ENCODE results near the gene NKAIN2. TPM values are rescaled to one million over a fixed set of nuclear protein-coding genes. Genes with fewer than 3 reads are reported as not detected.
"Not testable (repeated sequence)": the region's sequence is repeated elsewhere in the genome, so short reads cannot be mapped to it uniquely, and the experiment has no call there.

The NKAIN2 gene
- total RNA-seq, 1 donor from 2014 or later = 0.06 TPM

GRCh38 chr6:124539096-124539495 is 735.4 kb downstream of the NKAIN2 start:
- no peak for DNase-seq (ENCODE audit: extremely low read depth, low read depth, low spot score)

GRCh38 chr6:124541573-124541972 is 737.9 kb downstream of the NKAIN2 start:
- DNase-seq (ENCODE audit: extremely low read depth, low read depth, low spot score) = no peak

GRCh38 chr6:124546601-124547000 is 742.9 kb downstream of the NKAIN2 start:
- no peak for DNase-seq (ENCODE audit: extremely low read depth, low read depth, low spot score)

GRCh38 chr6:124551711-124552233 is 748.1 kb downstream of the NKAIN2 start:
- no peak for DNase-seq (ENCODE audit: extremely low read depth, low read depth, low spot score)

- no peak for DNase-seq (ENCODE audit: extremely low read depth, low read depth, low spot score)
These were observed 754.2 kb downstream of the NKAIN2 start for GRCh38 chr6:124557873-124558272.

GRCh38 chr6:124560078-124560477 is 756.4 kb downstream of the NKAIN2 start:
- not testable (repeated sequence) for DNase-seq (ENCODE audit: extremely low read depth, low read depth, low spot score)

GRCh38 chr6:124560873-124561567 is 757.4 kb downstream of the NKAIN2 start:
- no peak for DNase-seq (ENCODE audit: extremely low read depth, low read depth, low spot score)

- DNase-seq (ENCODE audit: extremely low read depth, low read depth, low spot score) = no peak
These were observed 758.0 kb downstream of the NKAIN2 start for GRCh38 chr6:124561635-124562130.

- not testable (repeated sequence) for DNase-seq (ENCODE audit: extremely low read depth, low read depth, low spot score)
These were observed 760.5 kb downstream of the NKAIN2 start for GRCh38 chr6:124564125-124564524.

- no peak for DNase-seq (ENCODE audit: extremely low read depth, low read depth, low spot score)
These were observed 763.7 kb downstream of the NKAIN2 start for GRCh38 chr6:124567401-124567800.

- DNase-seq (ENCODE audit: extremely low read depth, low read depth, low spot score) = no peak
These were observed 770.3 kb downstream of the NKAIN2 start for GRCh38 chr6:124573953-124574352.

- no peak for DNase-seq (ENCODE audit: extremely low read depth, low read depth, low spot score)
These were observed 774.1 kb downstream of the NKAIN2 start for GRCh38 chr6:124577734-124578281.

GRCh38 chr6:124590001-124590400 is 786.3 kb downstream of the NKAIN2 start:
- DNase-seq (ENCODE audit: extremely low read depth, low read depth, low spot score) = no peak

GRCh38 chr6:124599656-124600055 is 796.0 kb downstream of the NKAIN2 start:
- DNase-seq (ENCODE audit: extremely low read depth, low read depth, low spot score) = no peak

- no peak for DNase-seq (ENCODE audit: extremely low read depth, low read depth, low spot score)
These were observed 801.1 kb downstream of the NKAIN2 start for GRCh38 chr6:124604719-124605118.

GRCh38 chr6:124607119-124607627 is 803.5 kb downstream of the NKAIN2 start:
- no peak for DNase-seq (ENCODE audit: extremely low read depth, low read depth, low spot score)

GRCh38 chr6:124613031-124613430 is 809.4 kb downstream of the NKAIN2 start:
- no peak for DNase-seq (ENCODE audit: extremely low read depth, low read depth, low spot score)

GRCh38 chr6:124622351-124622750 is 818.7 kb downstream of the NKAIN2 start:
- DNase-seq (ENCODE audit: extremely low read depth, low read depth, low spot score) = no peak

- no peak for DNase-seq (ENCODE audit: extremely low read depth, low read depth, low spot score)
These were observed 830.0 kb downstream of the NKAIN2 start for GRCh38 chr6:124633655-124634054.

- no peak for DNase-seq (ENCODE audit: extremely low read depth, low read depth, low spot score)
These were observed 836.8 kb downstream of the NKAIN2 start for GRCh38 chr6:124640432-124640831.

GRCh38 chr6:124655866-124656265 is 852.2 kb downstream of the NKAIN2 start:
- no peak for DNase-seq (ENCODE audit: extremely low read depth, low read depth, low spot score)

GRCh38 chr6:124658053-124658452 is 854.4 kb downstream of the NKAIN2 start:
- no peak for DNase-seq (ENCODE audit: extremely low read depth, low read depth, low spot score)

Measured in glomerular endothelial cell (primary cell).